Measurements from ENCODE around the gene ASIC5.

- no peak for TF ChIP-seq CTCF (conservative IDR thresholded peaks at IDR 0.05; ENCODE audit: low read depth, low read length)
- TF ChIP-seq EZH2 (IDR thresholded peaks at IDR 0.05; ENCODE audit: borderline replicate concordance, low read depth, low read length, poor library complexity, severe bottlenecking), result no peak
Measured at GRCh38 chr4:155906554-155907247, 40.6 kb upstream of the ASIC5 start.

Measured in A673 (cell line).